ENCODE results near the gene COX8C. TPM values are rescaled to one million over a fixed set of nuclear protein-coding genes. Genes with fewer than 3 reads are reported as not detected.
A peak's percentile ranks its signal among the peaks of the same experiment; 100 is the strongest.

COX8C gene
- not detected for total RNA-seq
- long read RNA-seq = 0 reads

GRCh38 chr14:93346926-93347721 is at the start of gene COX8C:
TSS of gene COX8C (plus strand) at chr14:93347182. CDS start at chr14:93347269, 87 bp downstream.
- ATAC-seq = peak; percentile 26 to 43
- H3K27ac ChIP-seq = no peak within 1 kb of the TSS
- no peaks in the 10 kb centered on the region for H3K27me3 ChIP-seq (ENCODE audit: low read depth)
- no peaks in the 10 kb centered on the region for H3K4me1 ChIP-seq
- H3K4me3 ChIP-seq = no peak within 1 kb of the TSS
- intact Hi-C loops (cut with DNase I) = no loop called here
- DNase-seq = no peak
- H3K36me3 ChIP-seq = no peaks in the 10 kb centered on the region
- H3K9me3 ChIP-seq = no peaks in the 10 kb centered on the region
- no peak for TF ChIP-seq CTCF (IDR thresholded peaks at IDR 0.05)

- H3K27me3 ChIP-seq (ENCODE audit: low read depth) = no peaks in the 10 kb centered on the region
- H3K9me3 ChIP-seq = no peaks in the 10 kb centered on the region
- ATAC-seq (no peak), DNase-seq (no peak)
- intact Hi-C loops (cut with DNase I) = no loop called here
- H3K27ac ChIP-seq = no peak overlapping the region
- H3K4me3 ChIP-seq = no peak overlapping the region
- no peak for TF ChIP-seq CTCF (IDR thresholded peaks at IDR 0.05)
- peaks cover 3% of the 10 kb centered on the region for H3K4me1 ChIP-seq
- H3K36me3 ChIP-seq = peaks cover 8% of the 10 kb centered on the region
These were observed 47.6 kb upstream of the COX8C start for GRCh38 chr14:93299416-93299815.

- Histone ChIP-seq H3K36me3 (peaks cover 7% of the 10 kb centered on the region), H3K4me3 (no peak overlapping the region), H3K27ac (no peak overlapping the region), H3K9me3 (no peaks in the 10 kb centered on the region), H3K27me3 (ENCODE audit: low read depth) (no peaks in the 10 kb centered on the region), H3K4me1 (peaks cover 6% of the 10 kb centered on the region)
- no peak for TF ChIP-seq CTCF (IDR thresholded peaks at IDR 0.05)
- DNase-seq (no peak), ATAC-seq (no peak)
- intact Hi-C loops (cut with DNase I) = no loop called here
These were observed 47.1 kb upstream of the COX8C start for GRCh38 chr14:93299866-93300265.

- H3K36me3 ChIP-seq = no peaks in the 10 kb centered on the region
- DNase-seq (no peak), ATAC-seq (peak in 1 of 2 donors; percentile 69)
- H3K27me3 ChIP-seq (ENCODE audit: low read depth) = no peaks in the 10 kb centered on the region
- no peak overlapping the region for H3K27ac ChIP-seq
- H3K4me3 ChIP-seq = no peak overlapping the region
- intact Hi-C loops (cut with DNase I) = no loop called here
- H3K4me1 ChIP-seq = peaks cover 23% of the 10 kb centered on the region
- TF ChIP-seq CTCF (IDR thresholded peaks at IDR 0.05) = no peak
- no peaks in the 10 kb centered on the region for H3K9me3 ChIP-seq
These were observed 45.0 kb upstream of the COX8C start for GRCh38 chr14:93301821-93302447.

GRCh38 chr14:93302688-93303581 is 44.0 kb upstream of the COX8C start:
- intact Hi-C loops (cut with DNase I) = no loop called here
- ATAC-seq = no peak
- H3K27me3 ChIP-seq (ENCODE audit: low read depth) = no peaks in the 10 kb centered on the region
- H3K4me3 ChIP-seq = no peak overlapping the region
- H3K9me3 ChIP-seq = no peaks in the 10 kb centered on the region
- H3K4me1 ChIP-seq = peaks cover 28% of the 10 kb centered on the region
- no peak for DNase-seq
- no peak overlapping the region for H3K27ac ChIP-seq
- no peaks in the 10 kb centered on the region for H3K36me3 ChIP-seq
- no peak for TF ChIP-seq CTCF (IDR thresholded peaks at IDR 0.05)

Data from lower lobe of right lung (tissue), 2 donors.